K562 (cell line): ENCODE results near the gene GNA15. TPM values are rescaled to one million over a fixed set of nuclear protein-coding genes. Genes with fewer than 3 reads are reported as not detected.

Experiments
- ATAC-seq: fragments of 200-7000 bp; cut with Tn5 transposase; 3 replicates; pipeline ENCODE4 v1.9.1; 2020; ENCODE audit warnings: moderate library complexity
- BruUV-seq: library from RNA; stranded (reverse); fragments of 400-500 nt; replicated peaks from 2 replicates; lab custom pipeline; 2021; lab: Mats Ljungman, UMichigan
- CTCF ChIA-PET: fragments of 300-600 bp; formaldehyde crosslinking; extraction: SDS; loops from one replicate; lab custom pipeline; 2021; ENCODE audit warnings: low intra/inter-chr PET ratio; lab: Yijun Ruan, JAX
- POLR2A ChIA-PET: fragments of 300-600, 350-650 bp; sonication (Branson Sonifier 250); formaldehyde crosslinking; extraction: SDS; loops from one replicate; lab custom pipeline; 2021; ENCODE audit warnings: antibody characterized with exemption, inconsistent platforms; lab: Yijun Ruan, JAX
- DNase-seq, 4 experiments: peaks; one replicate each; pipeline versions ENCODE4 v3.0.0 to v3.0.0-alpha.2; 2011 to 2018; ENCODE audit warnings: low spot score in 3 of 4, mixed read lengths in 3 of 4; ENCODE audit errors: extremely low read depth in 1 of 4
- FAIRE-seq: peaks from 2 replicates; lab custom pipeline; 2011; peaks lifted over from hg19 to GRCh38; lab: Jason Lieb, UNC
- H2AFZ ChIP-seq: 2 replicates; pipeline ENCODE4 v1.6.0; 2011; ENCODE audit warnings: low read depth, low read length, control low read depth, inconsistent platforms
- H3K27ac ChIP-seq: fragments of 200-600 bp; 3 replicates; pipeline ENCODE4 v1.8.0; 2011; ENCODE audit warnings: low read depth, mild to moderate bottlenecking, control low read depth, inconsistent platforms, low read length, moderate library complexity, mixed read lengths; ENCODE audit errors: extremely low read depth
- H3K27me3 ChIP-seq, 2 experiments: fragments of 300-600 bp in 1 of 2; 2 replicates in 1 of 2; 3 replicates in 1 of 2; pipeline versions ENCODE4 v1.6.0 to v1.8.0; 2011; ENCODE audit warnings: inconsistent platforms in 2 of 2, low read length in 2 of 2, mild to moderate bottlenecking in 1 of 2, mixed read lengths in 1 of 2, moderate library complexity in 1 of 2; ENCODE audit not compliant: control insufficient read depth in 2 of 2, insufficient read depth in 2 of 2
- H3K36me3 ChIP-seq: fragments of 300-600 bp; 3 replicates; pipeline ENCODE4 v1.8.0; 2011; ENCODE audit warnings: mild to moderate bottlenecking, low read length, inconsistent platforms; ENCODE audit not compliant: control insufficient read depth, insufficient read depth
- H3K4me1 ChIP-seq, 2 experiments: fragments of 200-600 bp in 1 of 2; replicated peaks in 1 of 2; 2 replicates in 1 of 2; 3 replicates in 1 of 2; pipeline versions ENCODE4 v1.5.1 to v1.8.0; 2011; ENCODE audit warnings: inconsistent platforms in 2 of 2, low read length in 2 of 2, mild to moderate bottlenecking in 1 of 2, mixed read lengths in 1 of 2, moderate library complexity in 1 of 2; ENCODE audit not compliant: control insufficient read depth in 2 of 2, insufficient read depth in 2 of 2
- H3K4me2 ChIP-seq: 2 replicates; pipeline ENCODE4 v1.6.1; 2011; ENCODE audit warnings: low read length, control low read depth, inconsistent platforms, mixed read lengths; ENCODE audit not compliant: insufficient read depth
- H3K4me3 ChIP-seq: fragments of 200-600 bp; sonication (generic), shearing (Covaris generic); 2 replicates; pipeline ENCODE4 v1.5.1; 2016; ENCODE audit warnings: control low read depth, inconsistent platforms
- H3K79me2 ChIP-seq: fragments of 200-600 bp; 3 replicates; pipeline ENCODE4 v1.8.0; 2011; ENCODE audit warnings: low read length, inconsistent platforms; ENCODE audit not compliant: control insufficient read depth, insufficient read depth
- H3K9ac ChIP-seq, 2 experiments: 2 replicates each; pipeline versions ENCODE4 v1.6.0 to v1.6.1; 2011; ENCODE audit warnings: low read depth in 2 of 2, low read length in 2 of 2, control low read depth in 1 of 2, inconsistent platforms in 1 of 2, mild to moderate bottlenecking in 1 of 2, mixed read lengths in 1 of 2; ENCODE audit not compliant: insufficient read depth in 1 of 2
- H3K9me1 ChIP-seq: one replicate; pipeline ENCODE4 v1.6.0; 2011; ENCODE audit warnings: inconsistent platforms, mild to moderate bottlenecking, low read length, moderate library complexity; ENCODE audit not compliant: control insufficient read depth, insufficient read depth
- H3K9me3 ChIP-seq: replicated peaks from 2 replicates; pipeline ENCODE4 v1.5.1; 2011; ENCODE audit warnings: low read depth, low read length, inconsistent platforms; ENCODE audit not compliant: control insufficient read depth, insufficient read depth
- H4K20me1 ChIP-seq: replicated peaks from 2 replicates; pipeline ENCODE4 v1.6.1; 2011; ENCODE audit warnings: low read length, inconsistent platforms, mixed read lengths; ENCODE audit not compliant: control insufficient read depth, insufficient read depth
- CBX5 ChIP-seq: IDR thresholded peaks from 2 replicates; pipeline ENCODE4 v1.6.1; 2014; ENCODE audit warnings: low read depth, borderline replicate concordance
- MGA ChIP-seq: fragments of 450-650 bp; IDR thresholded peaks from 2 replicates; pipeline ENCODE4 v1.6.1; 2016; ENCODE audit warnings: mild to moderate bottlenecking, moderate library complexity
- TRIM24 ChIP-seq, 2 experiments: fragments of 450-650 bp; IDR thresholded peaks; 2 replicates each; pipeline ENCODE4 v1.6.1; 2016
- YY1 ChIP-seq, 3 experiments: IDR thresholded peaks; 2 replicates each; pipeline ENCODE4 v1.6.1; 2011; ENCODE audit warnings: low read length in 2 of 3, mild to moderate bottlenecking in 2 of 3, moderate library complexity in 2 of 3, borderline replicate concordance in 1 of 3, control low read depth in 1 of 3, low read depth in 1 of 3; ENCODE audit not compliant: insufficient read depth in 3 of 3, insufficient replicate concordance in 2 of 3, control insufficient read depth in 1 of 3, insufficient read length in 1 of 3; ENCODE audit errors: extremely low read depth in 1 of 3
- ZNF584 ChIP-seq: fragments of 200-800 bp; sonication (Bioruptor generic); IDR thresholded peaks from 2 replicates; pipeline ENCODE4 v1.6.1; 2016; ENCODE audit warnings: low read depth, mild to moderate bottlenecking, missing genetic modification characterization, missing compliant biosample characterization
- WGBS: fragments of 100-300 bp; shearing (Covaris generic); methylation state at CpG from one replicate; pipeline ENCODE4 v1.1.6; 2016; ENCODE audit warnings: low coverage, mixed read lengths; ENCODE audit not compliant: insufficient coverage; ENCODE audit errors: missing lambda C conversion rate; 5-methylcytosine and 5-hydroxymethylcytosine counted together
- in situ Hi-C: fragments of 300-500 bp; cut with MboI; formaldehyde crosslinking; loops from 4 replicates; pipeline ENCODE4 v1.15.0; 2018; ENCODE audit warnings: inconsistent platforms, mixed read lengths
- intact Hi-C: fragments of 100-400 bp; cut with micrococcal nuclease; formaldehyde crosslinking; loops from 2 replicates; pipeline ENCODE4 v1.14.2; 2022
- polyA plus RNA-seq, 8 experiments: library from polyadenylated mRNA; depleted of rRNA in 4 of 8; stranded (reverse) in 5 of 8; unstranded in 3 of 8; fragments of >200 nt; fragmentation: Nextera tagmentation in 2 of 8; fragmentation: Illumina TruSeq in 1 of 8; extraction: Ambion mirVana in 2 of 8; extraction: Trizol in 1 of 8; gene quantifications; 2 replicates each; pipeline versions ENCODE4 v1.2.1 to v1.2.3, GENCODE V29; 2011 to 2014; ENCODE audit warnings: inconsistent platforms in 1 of 8, missing spikeins in 1 of 8
- total RNA-seq, 7 experiments: library from RNA; depleted of rRNA in 6 of 7; stranded (reverse); fragments of >200 nt in 6 of 7; fragmentation: Illumina TruSeq in 2 of 7; extraction: Trizol in 2 of 7; gene quantifications; 2 replicates each; pipeline versions ENCODE4 v1.2.1 to v1.2.3, GENCODE V29; 2011 to 2021; ENCODE audit warnings: low replicate concordance in 1 of 7

GNA15 gene
- total and polyA plus RNA-seq, 9 of the 15 experiments (the other 6 are each of a cell fraction or from before 2014, with no cell fraction given), result 0.03 to 0.24 (median 0.11) TPM; not detected in 1

- FAIRE-seq, result no peak
- Histone ChIP-seq H3K79me2 (no peaks in the 10 kb centered on the region), H3K9me1 (no peaks in the 10 kb centered on the region), H3K4me1 (peaks cover 10 to 30% of the 10 kb centered on the region in 2 experiments), H3K9ac (no peak overlapping the region), H3K27ac (peak overlapping the region; percentile 2; the same call in 1 of the 3 replicates), H4K20me1 (no peaks in the 10 kb centered on the region), H3K27me3 (no peaks in the 10 kb centered on the region), H3K9me3 (peaks cover 8% of the 10 kb centered on the region), H3K4me3 (no peak overlapping the region), H2AFZ (peak overlapping the region; percentile 66), H3K36me3 (no peaks in the 10 kb centered on the region), H3K4me2 (no peak overlapping the region)
- intact Hi-C loops (no loop called here), in situ Hi-C loops (no loop called here)
- TF ChIP-seq ZNF584 (CRISPR knock-in tag) (no peak), TRIM24 (IDR thresholded peaks at IDR 0.05) (0 out of 4 replicates have a peak, but pooled peaks of 1 of the 2 experiments have one; percentile 34), YY1 (IDR thresholded peaks at IDR 0.05; ENCODE audit: borderline replicate concordance in 1 of 3, control insufficient read depth in 1 of 3, extremely low read depth in 1 of 3, insufficient read depth in 3 of 3, insufficient read length in 1 of 3, insufficient replicate concordance in 2 of 3, low read depth in 1 of 3, low read length in 2 of 3) (peak in 2 of 3 experiments; percentile 52 to 80), MGA (0 out of 2 replicates have a peak, but pooled peaks have one; percentile 37), CBX5 (0 out of 2 replicates have a peak, but pooled peaks have one; percentile 16)
- peak in 1 of 4 experiments; percentile 6 for DNase-seq
- ChIA-PET POLR2A (interaction anchor here (0.5 kb wide), 1 partner anchor 661 kb away, joined by 3 read pairs; no protein-coding TSS in a partner anchor), CTCF (no interaction called here)
- 11% methylated on average over 2 of the region's 3 CpGs for WGBS
- ATAC-seq, result no peak
- BruUV-seq, result no TSS peak
These were observed 24.4 kb downstream of the GNA15 start for GRCh38 chr19:3160219-3160618.
